ENCODE data around the gene F7.
"Not testable (repeated sequence)": the region's sequence is repeated elsewhere in the genome, so short reads cannot be mapped to it uniquely, and the experiment has no call there.

F7 gene

DNA sequence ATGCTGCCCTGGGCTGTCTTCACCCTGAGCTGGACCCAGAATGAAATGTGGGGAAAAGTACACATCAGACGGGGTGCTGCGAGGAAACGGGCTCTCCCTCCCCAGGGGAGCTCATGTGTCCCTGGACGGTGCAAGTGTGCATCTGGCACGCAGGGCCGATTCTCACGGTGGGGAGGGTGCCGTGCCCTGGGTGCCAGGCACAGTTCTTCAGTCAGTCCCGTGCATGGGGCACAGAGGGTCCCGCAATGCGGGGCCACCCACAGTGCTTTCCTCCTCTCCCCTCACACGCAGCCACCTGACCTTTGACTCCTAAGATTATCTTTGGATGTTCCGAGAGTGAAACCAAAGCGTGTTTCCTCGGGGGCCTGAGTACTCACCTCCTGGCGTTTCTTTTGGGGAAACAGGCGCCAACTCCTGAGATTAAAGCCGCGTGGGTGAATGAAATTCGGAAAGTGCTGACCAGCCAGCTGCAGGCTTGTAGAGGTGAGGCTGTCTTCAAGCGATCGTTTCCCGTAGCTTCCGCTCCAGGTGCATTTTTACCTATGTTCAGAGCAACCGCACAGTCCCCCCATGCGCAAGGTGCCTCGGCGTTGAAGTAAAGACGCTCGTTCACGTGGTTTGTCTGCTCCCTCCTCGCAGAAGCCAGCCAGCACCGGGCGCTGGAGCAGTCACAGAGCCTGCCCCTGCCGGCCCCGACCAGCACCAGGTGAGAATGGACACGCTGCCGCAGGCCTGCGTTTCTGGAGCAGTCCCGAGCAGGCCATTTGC, 17.5 kb upstream of the F7 start:
- no peak for DNase-seq

DNA sequence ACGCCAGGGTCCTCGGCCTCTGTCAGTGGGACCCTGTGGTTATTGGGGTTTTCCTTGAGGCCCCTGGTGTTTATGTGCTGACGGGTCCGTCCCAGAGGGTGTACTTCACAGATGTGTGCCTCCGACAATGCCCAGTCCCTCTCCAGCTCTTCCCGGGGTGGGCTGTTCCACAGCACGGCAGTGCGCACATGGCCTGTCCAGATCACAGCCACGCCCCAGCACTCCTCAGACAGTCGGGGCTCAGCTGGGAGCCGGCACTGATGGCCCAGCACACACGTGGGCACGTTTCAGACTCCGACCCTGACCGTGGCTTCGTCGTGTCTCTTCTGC, 16.9 kb upstream of the F7 start:
- no peak for DNase-seq

DNA sequence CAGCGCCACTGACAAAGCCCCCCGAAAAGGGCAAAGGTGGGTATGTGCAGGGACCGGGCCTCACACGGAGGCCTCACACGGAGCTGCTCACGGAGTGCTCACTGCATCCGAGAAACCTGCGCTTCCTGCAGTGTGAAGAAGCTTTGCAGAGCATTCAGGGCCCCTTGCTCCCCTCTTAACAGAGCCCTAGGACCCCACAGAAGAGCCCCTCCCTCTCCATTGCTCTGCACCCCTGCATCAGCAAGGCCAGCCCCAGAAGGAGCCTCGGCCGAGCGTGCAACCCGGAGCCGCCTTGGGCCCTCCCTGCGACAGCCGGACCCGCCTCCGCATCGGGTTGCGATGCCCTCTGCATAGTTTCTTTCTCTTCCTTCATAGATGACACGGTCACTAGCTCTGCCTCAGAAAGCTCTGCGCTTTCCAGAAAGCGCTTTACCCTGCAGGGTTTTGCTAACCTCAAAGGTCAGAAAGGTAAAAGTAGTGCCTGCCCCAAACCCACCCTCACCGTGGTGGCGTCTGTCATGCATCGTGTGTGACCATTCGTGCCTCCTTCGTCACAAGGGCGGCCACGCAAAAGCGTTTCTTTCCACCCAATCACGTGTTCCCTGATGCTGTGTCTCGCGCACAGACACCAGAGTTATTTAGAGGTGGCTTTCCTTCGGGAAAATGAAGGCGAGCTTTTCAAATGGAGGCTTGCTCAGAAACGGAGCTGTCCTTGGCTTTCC, 15.7 kb upstream of the F7 start:
- DNase-seq, result no peak

DNA sequence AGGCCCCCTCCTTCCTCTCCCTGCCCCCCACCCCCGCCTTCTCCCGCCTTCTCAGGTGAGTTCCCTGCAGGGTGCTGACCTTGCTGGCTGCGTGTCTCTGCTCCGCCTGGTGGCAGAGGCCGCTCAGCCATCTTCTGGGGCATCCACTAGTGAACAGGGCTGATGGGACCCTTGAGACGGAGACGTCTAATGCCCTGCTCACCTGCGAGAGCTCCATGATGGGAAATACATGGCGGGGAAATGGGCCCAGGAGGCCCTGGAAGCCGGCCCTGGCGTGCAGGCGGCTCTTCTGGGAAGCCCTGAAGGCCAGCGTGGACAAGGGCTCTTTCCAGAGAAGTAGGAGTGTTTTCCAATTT, 15.2 kb upstream of the F7 start:
- DNase-seq, result no peak

DNA sequence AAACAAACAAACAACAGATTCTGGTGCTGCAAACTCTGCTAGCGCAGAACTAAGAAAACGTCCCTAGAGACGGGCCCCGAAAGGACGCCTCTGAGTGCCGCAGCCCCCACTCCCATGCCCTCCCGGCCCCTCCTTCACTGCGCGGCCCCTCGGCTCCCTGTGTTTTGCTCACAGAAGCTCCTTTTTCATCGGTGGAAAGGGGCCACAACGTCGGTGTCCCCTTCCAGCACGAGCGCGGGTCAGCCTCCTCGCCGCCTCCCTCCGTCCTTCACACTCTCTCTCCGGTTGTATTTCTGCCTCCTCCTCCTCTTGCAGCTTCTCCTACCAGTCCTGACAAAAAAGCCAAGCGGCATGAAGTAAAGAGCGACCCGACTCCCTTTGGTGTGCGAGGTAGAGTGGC, 14.8 kb upstream of the F7 start:
- DNase-seq, result no peak

DNA sequence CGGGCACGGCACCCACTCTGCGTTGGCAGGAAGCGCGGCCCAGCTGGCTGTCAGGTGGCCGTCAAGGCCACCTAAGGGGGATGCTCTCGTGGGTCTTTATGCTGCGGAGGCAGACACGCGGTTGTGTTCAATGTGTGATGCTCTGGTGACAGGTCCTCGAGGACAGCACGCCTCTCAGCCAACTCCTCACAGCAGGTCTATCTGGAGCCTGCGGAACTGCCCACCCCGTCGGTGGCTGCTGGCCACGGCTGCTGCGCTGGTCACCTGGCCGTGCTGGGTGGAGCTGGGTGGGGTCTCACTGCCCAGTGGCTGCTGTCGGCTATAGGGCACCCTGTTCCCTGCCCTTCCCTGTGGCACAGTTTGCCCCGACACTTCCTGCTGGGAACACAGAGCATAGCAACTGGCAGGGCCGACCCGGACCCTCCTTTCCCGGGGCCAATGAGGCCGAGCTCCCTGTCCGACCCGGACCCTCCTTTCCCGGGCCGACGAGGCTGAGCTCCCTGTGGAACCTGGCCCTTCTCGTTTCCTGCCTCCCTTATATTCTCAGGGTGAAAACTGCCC, 14.3 kb upstream of the F7 start:
- no peak for DNase-seq

DNA sequence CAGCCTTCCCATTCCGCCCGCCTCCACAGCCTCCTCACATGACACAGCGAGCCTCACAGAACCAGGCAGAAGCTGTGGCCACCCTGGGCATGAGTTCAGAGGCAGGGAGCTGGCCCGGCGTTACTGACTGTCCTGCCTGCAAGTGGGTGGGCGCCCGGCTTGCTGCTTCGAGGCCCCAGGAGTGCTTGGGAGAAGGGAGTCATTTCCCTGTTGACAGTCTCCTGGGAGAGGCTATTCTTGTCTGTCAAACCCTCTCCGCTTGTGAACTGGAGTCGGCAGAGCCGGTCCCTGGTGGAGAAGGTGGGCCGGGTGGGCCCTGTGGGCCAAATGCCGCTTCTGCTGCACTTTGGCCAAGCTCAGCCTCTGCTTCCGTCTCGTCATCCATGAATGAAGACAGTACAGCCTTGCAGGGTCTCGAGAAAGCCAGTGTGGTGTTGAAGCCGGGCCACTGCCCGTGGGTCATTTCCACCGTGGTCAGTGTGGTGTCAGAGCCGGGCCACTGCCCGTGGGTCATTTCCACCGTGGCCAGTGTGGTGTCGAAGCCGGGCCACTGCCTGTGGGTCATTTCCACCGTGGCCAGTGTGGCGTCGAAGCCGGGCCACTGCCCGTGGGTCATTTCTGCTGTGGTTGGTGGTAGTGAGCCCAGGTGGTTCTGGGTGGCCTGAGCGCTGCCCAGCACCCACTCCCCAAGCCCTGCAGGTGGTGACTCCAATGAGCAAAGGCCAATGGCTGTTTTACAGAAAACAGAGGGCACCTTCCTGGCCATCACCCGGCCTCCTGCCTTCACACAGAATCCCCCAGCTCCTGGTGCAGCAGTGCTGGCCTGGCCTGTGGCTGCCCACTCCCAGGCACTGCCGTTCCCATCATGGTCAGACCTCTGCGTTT, 13.5 kb upstream of the F7 start:
- DNase-seq, result no peak

DNA sequence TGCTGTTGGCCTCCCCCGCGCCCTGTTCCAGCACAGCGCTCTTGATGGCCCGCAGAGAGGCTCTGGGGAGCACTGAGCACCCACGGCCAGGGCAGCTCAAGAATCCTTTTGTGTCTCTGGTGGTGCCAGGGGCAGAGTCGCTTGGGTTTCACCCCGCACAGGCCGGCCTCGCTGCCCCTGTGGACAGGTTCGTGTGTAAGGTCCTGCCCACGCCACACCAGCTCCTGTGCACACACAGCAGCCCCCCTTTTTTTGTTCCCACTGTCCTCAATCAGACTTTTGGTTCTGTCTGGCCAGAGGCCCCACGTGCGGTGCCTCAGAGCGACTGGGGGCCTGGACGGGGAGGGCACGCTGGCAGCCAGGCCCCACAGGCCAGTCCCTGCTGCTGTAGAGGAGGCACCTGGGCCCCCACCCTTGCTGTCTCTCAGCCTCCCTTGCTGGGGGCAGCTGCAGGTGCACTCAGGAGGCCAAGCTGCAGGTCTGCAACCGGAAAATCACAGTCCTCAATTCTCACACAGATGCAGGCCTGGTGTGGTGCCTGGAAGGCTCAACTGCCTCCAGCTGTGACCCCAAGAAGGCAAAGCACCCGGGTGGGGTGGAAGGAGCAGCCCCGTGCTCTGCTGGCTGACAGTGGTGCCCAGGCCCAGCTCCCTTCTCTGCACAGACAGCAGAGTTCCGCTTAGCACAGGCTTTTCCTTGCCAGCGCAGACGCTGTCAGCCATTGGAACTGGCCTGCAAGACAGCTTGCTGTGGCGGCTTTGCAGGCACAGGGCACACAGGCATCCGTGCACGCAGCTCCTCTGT, 12.6 kb upstream of the F7 start:
- no peak for DNase-seq

DNA sequence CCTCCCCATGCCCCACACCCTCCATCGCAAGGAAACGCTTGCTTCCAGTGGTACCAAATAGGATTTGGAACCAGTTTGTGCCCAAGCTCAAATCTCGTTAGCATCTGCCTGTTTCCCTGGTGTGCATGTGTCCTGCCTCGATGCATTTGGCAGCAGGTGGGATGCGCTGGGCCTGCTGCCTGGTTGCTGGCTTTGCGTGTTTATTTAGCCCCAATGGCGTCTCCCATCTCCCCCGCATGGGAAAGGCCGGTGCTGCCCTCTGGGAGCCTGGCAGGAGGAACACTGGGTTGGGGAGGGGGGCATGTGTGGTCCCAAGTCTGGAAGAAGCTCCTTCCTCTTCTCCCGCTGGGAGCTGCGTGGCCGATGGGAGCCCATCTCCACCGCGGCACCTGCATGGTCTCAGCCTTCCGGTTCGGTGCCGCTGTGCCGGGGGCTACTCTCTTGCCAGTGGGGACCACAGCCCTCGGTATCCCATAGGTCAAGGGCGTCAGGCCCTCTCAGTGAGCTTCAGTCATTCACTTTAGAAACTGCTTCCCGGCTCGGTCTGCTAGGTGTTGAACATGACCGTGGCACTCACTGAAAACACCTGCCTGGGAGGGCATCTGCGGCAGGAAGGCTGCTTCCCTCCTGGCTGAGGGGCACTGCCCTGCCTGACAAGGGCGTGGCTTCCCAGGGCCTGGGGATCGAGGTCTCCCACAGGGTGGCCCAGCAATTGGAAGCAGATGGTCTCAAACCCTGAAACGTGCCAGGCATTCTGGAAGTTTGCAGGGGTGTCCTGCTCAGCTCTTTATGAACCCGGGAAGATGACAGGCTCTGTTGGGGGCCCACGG, 11.8 kb upstream of the F7 start:
- no peak for DNase-seq

DNA sequence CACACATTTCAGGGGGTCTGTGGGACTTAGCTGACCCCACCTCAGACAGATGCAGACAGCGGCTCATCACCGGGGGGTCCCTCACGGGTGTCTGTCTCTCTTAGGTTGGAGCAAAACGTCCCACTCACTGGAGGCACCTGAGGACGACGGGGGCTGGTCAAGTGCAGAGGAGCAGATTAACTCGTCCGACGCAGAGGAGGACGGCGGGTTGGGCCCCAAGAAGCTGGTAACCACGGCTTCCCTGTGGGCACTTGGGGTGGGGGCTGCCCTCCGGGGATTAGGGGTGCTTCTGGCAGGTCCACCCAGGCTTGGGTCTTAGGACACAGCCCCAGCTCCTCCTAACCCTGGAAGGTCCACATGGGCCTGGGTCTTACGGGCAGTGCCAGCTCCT, 11.2 kb upstream of the F7 start:
- DNase-seq, result no peak

DNA sequence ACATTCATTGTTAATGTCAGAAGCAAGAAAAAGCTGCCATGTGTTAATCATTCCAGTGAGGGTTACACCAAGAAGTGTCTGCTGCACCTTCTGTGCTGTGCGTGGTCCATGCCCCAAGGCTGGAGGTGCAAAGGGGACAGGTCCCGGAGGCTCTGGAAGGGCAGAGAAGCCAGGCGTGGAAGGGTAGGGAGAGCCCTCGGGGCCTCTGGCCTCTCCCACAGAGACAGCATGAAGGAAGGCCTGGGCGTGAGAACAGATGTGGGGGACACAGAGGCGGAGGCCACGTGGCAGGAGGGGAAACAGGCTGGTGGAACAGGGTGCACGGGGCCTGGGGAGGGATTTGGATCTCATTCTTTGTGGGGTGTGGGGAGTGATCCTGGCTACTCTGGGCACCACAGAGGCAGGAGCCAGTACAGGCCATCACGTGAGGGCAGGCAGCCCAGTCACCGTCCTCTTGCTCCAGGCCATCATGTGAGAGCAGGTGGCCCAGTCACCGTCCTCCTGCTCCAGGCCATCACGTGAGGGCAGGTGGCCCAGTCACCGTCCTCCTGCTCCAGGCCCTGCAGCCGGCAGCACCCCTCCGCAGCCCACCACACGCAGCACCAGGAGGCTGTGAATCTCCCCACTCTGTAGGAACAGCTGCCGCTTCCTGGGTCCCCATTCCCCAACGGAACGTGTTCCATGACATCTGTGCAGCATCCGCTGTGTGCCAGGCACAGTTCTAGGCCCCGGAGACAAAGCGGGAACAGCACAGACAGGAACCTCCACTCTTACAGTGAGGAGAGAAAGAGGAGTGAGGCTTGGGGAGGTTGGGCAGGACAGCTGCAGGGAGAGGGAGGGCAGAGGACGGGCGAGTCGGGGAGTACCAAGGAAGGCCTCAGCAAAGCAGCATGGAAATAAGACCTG, 10.2 kb upstream of the F7 start:
- no peak for DNase-seq

DNA sequence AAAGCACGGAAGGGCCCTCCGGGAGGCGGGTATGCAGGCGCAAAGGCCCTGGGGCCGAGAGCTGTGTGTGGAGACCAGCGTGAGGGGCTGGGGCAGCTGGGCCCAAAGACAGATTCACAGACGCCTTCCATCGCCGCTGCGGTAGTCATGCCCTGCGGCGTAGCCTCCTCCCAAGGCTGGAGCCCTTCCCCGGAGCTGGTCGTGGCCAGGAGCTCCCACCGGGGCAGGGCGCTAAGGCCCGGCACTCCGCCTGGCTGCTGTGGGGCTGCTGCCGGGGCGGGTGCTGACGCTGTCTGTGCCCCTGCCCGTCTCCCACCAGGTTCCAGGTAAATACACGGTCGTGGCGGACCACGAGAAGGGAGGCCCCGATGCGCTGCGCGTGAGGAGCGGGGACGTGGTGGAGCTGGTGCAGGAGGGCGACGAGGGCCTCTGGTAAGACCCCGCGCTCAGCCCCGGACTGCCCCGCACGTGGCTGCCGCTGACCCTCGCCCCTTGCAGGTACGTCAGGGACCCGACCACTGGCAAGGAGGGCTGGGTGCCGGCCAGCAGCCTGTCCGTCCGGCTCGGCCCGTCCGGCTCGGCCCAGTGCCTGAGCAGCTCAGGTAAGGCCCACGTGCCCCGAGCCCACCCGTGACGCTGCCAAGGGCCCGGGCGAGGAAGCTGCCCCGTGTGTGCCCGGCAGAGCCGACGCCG, 9.4 kb upstream of the F7 start:
- no peak for DNase-seq

DNA sequence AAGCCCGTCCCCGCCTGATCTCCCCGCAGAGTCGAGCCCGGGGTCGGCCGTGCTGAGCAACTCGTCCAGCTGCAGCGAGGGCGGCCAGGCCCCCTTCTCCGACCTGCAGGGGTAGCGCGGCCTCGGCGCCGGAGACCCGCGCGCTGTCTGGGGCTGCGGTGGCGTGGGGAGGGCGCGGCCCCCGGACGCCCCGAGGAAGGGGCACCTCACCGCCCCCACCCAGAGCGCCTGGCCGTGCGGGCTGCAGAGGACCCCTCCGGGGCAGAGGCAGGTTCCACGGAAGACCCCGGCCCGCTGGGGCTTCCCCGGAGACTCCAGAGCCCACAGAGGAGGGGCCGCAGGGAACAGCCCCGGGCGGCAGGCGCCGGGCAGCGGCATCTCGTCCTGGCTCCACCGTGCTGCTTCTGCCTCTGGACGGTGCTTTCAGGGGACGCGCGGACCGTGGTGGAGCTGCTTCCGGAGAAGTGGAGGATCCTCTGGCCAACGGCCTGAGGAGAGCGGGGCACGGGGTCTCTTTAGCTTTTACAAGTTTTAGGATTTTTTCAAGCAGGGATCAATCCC, 8.8 kb upstream of the F7 start:
- DNase-seq, result no peak

DNA sequence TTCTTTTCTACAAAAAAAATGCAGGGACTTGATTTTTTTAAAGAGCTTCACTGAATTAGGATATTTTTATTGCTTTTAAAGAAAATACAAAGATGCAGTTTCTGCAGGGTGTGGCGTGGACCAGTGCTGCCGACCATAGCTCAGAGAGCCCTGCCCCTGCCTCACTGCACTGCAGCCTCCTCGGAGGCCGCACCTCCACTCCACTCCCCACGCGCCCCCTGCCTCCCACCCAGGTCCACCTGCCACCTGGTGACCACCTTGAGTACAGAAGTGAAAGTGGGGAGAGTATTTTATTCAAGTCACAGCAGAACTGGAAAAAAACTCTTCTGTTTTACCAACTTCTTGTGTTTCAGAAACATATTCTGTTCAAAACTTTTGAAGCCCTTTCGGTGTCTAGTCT, 7.9 kb upstream of the F7 start:
- DNase-seq, result no peak

DNA sequence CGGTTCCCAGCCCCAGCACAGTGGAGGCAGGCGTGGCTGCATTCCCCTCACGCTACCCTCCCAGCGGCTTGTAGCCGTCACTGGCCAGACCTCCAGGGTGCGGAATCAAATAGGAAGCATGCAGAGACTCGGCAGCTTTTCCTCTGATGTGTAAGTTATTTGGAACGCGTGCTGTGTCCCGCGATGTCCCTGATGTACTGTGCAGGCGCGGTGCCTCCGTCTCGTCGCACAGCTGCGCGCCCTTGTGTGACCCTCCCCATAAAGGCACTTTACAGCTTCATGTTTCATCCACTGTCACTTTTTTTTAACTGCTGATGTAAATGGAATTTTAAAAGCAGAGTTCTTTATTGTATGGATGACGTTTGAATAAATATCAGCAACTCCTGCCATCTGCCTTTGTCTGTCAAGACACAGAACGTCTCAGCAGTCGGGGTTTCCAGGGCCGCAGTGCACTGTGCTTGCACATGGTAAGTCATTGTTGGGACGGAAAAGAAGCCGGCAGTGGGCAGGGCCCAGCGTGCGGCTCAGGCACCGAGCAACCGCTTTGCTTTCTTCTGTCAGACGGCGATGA, 7.3 kb upstream of the F7 start:
- DNase-seq, result no peak

DNA sequence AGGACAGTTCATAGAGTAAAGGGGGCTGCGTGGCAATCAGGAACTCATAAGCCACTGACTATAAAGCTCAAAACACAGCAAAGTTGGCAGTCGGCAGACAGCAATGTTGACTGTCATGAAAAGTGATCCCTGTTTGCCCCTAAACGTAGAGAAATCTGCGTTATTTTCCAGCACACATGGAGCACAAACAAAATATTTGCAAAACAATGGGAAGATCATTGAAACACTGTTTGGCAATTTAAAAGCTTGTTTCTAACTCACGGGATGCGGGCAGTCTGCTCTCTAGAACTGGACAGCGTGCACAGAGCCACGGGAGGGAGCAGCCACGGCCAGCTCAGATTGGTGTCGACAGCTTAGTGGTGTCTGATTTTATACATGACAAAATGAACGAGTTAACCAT, 6.4 kb upstream of the F7 start:
- no peak for DNase-seq

DNA sequence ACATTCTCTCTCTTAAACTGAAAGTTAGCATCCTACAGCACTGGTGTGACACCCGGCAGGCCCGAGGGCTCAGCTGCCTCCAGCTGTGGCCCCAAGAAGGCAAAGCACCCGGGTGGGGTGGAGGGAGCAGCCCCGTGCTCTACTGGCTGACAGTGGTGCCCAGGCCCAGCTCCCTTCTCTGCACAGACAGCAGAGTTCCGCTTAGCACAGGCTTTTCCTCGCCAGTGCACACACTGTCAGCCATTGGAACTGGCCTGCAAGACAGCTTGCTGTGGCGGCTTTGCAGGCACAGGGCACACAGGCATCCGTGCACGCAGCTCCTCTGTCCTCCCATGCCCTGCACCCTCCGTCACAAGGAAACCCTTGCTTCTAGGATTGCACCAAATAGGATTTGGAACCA, 3.3 kb upstream of the F7 start:
- not testable (repeated sequence) for DNase-seq

DNA sequence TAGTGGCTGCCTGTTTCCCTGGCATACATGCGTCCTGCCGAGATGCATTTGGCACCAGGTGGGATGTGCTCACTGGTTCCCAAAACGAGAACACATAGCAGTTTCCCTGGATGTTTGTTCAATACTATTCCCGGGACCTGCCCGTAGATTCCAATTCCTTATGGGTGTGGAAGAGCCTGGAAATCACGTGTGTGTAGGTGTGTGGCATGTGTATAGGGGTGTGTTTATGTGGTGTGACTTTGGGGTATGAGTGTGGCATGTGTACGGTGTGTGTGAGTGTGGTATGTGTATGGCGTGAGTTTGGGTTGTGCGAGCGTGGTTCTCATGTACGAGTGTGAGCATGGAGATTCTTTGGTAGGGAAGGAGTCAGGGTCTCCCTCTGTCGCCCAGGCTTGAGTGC, 2.9 kb upstream of the F7 start:
- no peak for DNase-seq

DNA sequence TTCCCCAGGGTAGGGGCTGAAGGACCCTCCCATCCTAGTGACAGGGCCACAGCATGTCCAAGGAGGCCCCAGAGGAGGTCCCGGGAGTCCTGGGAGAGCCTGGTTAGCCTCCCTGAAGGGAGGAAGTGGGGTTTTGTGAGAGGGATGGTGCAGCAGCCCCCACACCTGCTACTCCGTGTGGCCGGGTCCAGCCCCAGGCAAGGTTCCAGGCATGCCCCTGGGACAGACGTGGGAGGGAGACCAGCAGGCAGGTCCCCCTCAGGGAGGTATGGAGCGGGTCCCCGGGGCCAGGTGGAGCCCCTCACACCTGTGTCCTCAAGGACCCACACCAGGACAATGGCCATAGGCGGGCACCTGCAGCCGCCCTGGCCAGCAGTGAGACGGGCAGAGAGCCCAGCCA, 1.9 kb upstream of the F7 start:
- no peak for DNase-seq
